ENCODE data around the gene INPP5A. TPM values are rescaled to one million over a fixed set of nuclear protein-coding genes. Genes with fewer than 3 reads are reported as not detected.
"Not testable (repeated sequence)": the region's sequence is repeated elsewhere in the genome, so short reads cannot be mapped to it uniquely, and the experiment has no call there.

INPP5A gene
- polyA plus RNA-seq, 3 donors, result 31.5 to 35.4 (median 33.1) TPM

DNA sequence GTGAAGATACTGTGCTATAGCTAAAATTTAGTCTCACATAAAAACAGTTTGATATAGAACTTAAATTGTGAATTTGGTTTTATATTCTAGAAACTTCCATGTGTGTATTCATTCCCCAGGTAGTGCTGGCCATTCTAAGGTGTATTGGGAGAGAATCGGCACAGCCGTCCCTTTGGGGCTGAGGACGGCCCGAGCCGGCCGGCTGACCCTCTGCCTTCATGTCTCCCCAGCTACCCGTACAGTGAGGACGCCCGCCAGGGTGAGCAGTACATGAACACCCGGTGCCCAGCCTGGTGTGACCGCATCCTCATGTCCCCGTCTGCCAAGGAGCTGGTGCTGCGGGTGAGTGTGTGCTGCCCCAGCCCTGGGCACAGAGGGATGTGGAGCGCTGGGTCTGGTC is 239.9 kb downstream of the INPP5A start:
- no peak for DNase-seq

- DNase-seq, result no peak
These were observed 242.1 kb downstream of the INPP5A start for GRCh38 chr10:132779549-132780294.

GRCh38 chr10:132780356-132780755 is 242.8 kb downstream of the INPP5A start:
- no peak for DNase-seq

- no peak for DNase-seq
These were observed 244.0 kb downstream of the INPP5A start for GRCh38 chr10:132781556-132781955.

DNA sequence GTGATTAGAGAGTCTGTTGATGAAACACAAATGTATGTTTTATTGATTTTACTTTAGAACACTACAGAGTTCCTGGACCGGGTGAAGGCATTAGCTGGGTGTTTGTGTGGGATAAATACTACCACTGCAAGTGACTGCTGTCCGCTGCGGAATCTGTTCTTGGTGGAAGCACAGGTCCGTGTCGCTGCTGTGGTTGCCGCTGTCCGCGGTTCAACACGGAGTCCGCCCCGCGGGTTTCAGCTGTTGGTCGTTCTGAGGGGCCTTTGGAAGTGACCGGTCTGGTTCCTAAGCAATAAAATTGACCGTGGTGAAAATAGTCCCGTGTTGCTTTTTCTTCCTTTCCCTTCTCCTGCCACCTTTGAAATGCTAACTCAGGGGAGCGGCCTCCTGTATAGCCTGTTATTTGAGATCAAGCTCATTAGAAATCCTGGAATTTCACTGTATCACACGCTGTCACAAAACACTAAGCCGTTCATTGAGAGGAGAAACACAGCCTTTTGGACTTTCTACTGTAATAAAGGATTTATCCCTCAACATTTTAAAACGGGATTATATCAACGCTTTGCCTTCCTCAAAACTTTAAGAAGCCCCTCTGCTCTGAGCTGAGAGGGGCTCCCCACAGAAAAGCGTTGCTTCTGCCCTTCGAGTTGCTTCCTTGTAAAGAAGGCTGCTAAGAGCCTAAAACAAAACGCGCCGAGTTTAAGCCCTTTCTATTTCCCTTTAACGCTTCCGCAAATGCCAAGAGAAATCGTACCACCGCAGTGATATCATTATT is 245.8 kb downstream of the INPP5A start:
- no peak for DNase-seq

- DNase-seq, result no peak
These were observed 246.6 kb downstream of the INPP5A start for GRCh38 chr10:132783940-132784865.

GRCh38 chr10:132784866-132785722 is 247.5 kb downstream of the INPP5A start:
- DNase-seq, result no peak

DNA sequence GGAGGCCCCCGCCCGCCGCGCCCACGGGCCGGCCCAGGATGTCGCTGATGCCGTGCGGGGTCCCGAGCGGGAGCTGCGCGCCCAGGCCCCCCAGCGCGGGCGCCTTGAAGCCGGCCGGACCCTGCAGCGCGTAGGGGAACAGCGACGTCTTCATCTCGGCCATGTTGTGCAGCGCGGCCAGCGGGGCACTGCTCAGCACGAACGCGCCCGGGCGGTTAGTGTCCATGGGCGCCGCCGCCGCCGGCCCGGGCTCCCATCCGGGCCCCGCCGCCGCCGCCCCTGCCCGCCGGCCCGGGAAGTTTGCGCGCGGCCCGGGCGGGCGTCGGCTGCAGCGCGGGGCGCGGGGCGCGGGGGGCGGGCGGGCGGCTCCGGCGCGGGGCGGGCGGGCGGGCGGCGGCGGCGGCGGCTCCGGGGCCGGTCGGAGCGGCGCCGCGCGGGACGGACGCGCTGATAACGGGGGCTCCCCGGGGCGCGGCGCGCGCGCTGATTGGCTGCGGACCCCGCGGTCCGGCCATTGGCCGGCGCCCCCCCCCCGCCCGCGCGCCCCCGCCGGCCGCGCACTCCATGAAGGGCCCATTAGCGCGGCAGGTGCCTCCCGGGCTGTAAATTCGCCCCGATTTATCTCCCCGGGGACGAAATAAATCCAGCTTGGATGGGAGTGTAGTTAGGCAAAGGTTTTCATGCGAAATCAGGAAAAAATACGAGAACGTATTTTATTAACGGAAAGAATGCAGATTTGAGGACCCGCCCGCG is 248.3 kb downstream of the INPP5A start, which contains the start of gene NKX6-2:
NKX6-2 (minus strand) TSS at position 425 of the 753 bp plus-strand sequence; CDS start at position 226, 199 bp downstream.
- DNase-seq, result no peak

DNA sequence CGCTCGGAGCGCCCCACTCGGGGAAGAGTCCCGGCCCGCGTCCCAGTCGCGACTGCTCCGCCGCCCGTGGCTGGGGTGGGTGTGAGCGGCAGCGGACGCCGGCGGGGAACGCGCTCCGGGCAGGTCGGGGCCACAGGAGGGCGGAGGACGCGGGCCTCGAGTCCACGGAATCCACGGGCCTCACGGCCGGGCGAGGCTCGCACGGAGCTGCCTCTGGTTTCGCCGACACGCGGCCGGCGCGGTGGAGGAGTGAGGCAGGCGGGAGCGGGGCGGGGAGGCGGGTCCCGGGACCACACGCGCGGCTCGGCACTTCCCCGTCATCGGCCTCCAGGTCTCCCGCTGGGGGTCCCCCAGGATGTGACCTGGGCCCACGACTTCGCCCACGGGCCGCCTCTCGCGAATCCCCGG is 248.9 kb downstream of the INPP5A start:
- DNase-seq, result no peak

- DNase-seq, result no peak
These were observed 249.4 kb downstream of the INPP5A start for GRCh38 chr10:132786884-132787494.

DNA sequence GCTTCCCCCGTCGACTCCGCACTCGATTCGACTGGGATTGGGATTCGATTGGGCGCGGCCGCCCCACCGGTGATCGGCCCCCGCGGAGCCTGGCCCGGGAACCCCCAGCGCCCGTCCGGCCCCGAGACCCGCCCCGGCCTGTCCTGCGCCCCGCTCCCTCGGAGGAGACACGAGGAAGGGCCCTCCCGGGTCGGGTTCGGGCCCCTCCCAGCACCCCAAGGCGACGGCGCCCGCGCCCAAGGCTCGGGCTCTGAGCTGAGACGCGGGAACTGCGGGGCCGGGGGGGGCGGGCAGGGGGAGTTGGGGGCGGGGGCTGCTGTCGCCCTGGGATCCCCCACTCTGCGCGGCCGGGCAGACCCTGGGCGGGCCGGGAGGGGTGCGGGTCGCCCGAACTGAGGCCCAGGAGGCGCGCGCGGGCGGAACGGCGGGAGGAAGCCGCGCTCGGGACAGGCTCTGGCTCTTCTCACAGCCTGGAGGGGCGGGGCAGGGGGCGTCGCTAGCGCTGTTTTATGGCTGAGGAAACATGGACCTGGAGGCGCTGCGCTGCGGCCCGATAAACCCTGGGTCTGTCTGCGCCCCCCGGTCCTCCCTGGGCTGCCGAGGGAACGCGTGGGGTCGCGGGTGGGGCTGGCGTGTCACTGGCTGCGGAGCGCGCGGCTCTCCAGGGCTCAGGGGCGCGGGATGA is 250.1 kb downstream of the INPP5A start:
- DNase-seq, result no peak

DNA sequence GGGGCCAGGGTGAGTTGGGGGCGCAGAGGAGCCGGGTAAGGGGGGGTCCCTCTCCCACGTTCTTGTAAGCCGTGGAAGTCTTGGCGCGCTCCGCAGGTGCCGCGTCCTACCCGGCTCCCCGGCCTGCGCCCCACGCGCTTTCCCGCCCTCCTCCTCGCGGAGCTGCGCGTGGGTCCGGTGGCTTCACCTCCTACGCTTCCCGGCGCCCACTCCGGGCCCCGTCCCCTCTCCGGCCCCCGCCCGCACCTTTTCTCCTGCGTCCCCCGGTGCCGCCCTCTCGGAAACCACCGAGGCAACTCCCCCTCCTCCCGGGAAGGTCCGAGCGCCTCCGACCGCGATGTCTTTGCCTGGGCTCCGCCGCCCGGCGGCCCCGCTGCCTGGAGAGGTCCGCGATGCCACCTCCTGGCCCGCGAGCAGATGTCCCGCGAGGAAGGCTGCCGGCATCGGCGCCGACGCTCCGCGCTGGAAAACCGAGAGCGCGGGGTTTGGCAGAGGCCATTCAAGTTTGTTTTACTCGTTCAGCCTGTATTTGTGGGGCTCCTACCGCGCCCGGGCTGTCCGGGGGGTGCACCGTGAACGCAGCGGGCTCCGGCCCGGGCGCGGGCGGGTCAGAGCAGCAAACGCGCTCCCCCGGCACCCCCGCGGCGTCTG is 250.7 kb downstream of the INPP5A start:
- no peak for DNase-seq

- DNase-seq, result no peak
These were observed 251.2 kb downstream of the INPP5A start for GRCh38 chr10:132788831-132789219.

DNA sequence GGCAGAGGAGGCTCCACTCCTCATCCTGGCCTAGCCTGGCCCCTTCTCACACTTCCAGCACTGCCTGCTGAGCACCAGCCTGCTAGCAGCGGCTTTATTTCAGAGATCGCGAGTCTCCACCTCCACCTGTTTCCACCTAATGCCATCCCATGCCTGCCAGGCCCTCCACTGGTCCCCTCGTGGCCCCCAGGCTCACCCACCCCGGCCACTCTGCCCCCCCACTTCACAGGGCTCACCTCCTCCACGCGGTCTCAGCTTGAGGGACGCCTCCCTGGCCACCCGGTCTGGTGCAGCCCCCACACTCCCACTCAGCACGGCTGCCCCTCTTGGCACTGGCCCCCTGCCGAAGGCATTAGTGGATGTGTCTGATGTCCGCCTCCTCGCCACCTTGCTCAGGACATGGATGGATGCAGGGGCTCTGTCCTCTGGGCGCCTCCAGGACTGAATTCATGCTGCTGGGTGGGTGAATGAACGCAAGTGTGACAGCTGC is 252.1 kb downstream of the INPP5A start:
- no peak for DNase-seq

- no peak for DNase-seq
These were observed 252.9 kb downstream of the INPP5A start for GRCh38 chr10:132790470-132790869.

GRCh38 chr10:132790934-132791829 is 253.6 kb downstream of the INPP5A start:
- no peak for DNase-seq

DNA sequence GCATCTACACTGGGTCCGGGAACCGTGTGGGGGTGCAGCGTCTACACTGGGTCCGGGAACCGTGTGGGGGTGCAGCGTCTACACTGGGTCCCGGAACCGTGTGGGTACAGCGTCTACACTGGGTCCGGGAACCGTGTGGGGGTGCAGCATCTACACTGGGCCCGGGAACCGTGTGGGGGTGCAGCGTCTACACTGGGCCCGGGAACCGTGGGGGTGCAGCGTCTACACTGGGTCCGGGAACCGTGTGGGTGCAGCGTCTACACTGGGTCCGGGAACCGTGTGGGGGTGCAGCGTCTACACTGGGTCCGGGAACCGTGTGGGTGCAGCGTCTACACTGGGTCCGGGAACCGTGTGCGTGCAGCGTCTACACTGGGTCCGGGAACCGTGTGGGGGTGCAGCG is 254.5 kb downstream of the INPP5A start:
- DNase-seq, result not testable (repeated sequence)
